HG03520 (cell line): Measurements from ENCODE around the gene PDXDC1.
"Not testable (repeated sequence)": the region's sequence is repeated elsewhere in the genome, so short reads cannot be mapped to it uniquely, and the experiment has no call there.

Source experiments
- ATAC-seq: cut with Tn5 transposase; IDR thresholded peaks from one replicate; pipeline ENCODE4 v1.9.1; 2021; ENCODE audit warnings: mild to moderate bottlenecking, moderate library complexity; ENCODE audit not compliant: unreplicated experiment

Gene PDXDC1

DNA sequence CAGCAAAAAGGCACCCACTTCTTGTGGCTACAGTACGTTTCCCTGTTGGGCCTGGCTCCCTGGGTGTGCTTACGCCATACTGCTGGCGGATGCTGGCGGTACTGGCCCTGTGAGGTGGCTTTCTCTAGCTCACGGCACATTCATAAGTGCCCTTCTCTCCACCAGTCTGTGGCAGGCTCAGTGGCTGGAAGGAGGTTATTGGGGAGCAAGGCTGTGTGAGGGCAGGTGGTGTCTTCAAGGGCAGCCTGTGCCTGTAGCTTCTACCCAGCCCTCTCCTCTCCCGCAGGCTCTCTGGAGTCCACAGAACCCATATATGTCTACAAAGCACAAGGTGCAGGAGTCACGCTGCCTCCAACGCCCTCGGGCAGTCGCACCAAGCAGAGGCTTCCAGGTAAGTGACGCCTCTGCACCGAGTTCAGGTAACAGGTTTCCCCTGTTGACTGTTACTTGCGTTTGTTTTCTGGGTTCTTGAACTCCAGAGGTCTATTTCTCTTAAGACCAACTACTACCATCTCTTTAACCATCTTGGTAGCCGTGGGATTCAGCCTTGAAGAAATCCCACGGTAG, 60.4 kb downstream of the PDXDC1 start:
- no peak for ATAC-seq

DNA sequence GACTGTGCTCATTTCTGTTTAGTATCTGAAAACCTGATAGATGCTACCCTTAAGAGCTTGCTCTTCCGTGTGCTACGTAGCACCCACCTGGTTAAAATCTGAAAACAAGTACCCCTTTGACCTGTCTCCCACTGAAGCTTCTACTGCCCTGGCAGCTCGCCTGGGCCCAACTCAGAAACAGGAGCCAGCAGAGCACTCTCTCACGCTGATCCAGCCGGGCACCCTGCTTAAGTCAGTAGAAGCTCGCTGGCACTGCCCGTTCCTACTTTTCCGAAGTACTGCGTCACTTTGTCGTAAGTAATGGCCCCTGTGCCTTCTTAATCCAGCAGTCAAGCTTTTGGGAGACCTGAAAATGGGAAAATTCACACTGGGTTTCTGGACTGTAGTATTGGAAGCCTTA, 62.2 kb downstream of the PDXDC1 start:
- ATAC-seq, result no peak

DNA sequence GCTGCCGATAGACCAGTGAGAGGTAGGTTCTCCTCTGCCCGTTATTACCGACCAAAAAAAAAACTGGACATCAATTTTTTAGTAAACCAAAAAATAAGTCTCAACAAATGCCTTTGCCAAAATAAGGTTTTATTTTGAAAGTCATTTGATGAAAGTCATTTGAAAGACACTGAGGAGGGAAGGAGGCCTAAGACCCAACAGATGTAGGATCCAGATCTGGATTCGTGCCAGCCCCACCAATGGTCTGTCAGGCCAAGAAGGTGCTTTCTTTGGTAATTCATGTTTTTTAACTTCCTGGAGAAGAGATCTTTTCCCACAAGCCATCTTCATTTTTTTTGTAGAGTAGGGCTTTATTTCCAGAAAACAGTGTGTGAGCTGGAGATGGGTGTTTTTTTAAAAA, 62.9 kb downstream of the PDXDC1 start:
- no peak for ATAC-seq

DNA sequence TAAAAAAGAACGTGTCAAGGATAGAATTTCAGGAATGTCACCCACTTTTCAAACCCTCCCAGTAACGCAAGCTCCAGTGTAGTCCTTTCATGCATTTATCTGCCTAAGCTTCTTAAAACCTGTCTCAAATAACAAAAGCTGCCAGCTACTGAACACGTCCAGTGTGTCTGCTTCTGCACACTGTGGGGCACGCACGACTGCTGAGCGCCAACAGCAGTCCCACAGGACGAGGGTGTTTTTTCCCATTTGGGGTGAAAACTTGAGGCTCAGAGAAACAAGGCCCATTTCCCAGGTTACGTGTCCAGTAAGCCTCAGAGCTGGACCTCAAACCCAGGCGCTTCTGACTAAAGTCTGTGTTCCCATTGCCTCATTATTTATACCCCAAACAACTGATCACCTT, 63.9 kb downstream of the PDXDC1 start:
- no peak for ATAC-seq

DNA sequence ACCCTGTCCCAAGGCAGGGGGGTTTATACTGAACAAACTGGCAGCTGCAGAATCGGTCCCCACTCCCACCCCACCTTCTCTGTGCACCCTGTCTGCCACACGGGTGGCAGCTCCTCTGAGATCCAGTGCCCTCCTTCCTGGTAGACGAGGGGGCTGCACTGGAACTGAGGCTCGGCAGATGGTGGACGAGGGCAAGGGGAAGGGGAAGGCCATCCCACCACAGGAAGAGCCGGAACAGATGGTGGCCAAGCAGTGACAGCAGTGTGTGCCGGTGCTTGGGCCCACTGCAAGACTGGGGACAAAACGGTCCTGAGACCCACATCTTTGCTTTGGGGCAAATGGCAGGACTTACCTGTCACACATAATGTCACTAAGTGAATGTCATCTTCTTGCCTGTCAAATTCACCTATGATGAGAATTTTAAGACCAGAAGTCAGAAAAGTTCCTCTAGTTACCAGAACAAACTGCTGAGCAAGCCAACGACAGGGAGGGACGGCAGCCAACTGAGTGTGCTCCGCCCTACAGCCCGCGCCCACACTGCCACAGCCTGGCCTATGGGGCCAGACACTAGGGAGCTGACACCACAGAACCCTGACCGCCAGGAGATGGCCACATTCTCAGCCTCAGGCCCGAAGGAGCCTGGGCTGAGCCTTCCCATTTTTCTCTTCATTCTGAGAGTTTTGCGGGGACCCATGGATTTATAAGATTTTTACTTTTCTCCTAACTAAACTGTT, 66.6 kb downstream of the PDXDC1 start:
- no peak for ATAC-seq

DNA sequence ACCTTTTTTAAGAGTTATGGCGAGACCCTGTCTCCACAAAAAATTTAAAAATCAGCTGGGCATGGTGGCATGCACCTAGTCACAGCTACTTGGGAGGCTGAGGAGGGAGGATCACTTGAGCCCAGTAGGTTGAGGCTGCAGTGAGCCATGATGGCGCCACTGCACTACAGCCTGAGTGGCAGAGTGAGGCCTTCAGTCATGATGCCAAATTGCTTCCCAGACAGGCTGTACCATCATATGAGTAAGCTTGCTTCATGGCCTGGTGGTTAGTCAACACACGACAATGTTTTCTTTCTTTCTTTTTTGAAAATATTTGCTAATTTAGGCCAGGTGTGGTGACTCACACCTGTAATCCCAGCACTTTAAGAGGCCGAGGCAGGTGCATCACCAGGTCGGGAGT, 68.5 kb downstream of the PDXDC1 start:
- no peak for ATAC-seq

DNA sequence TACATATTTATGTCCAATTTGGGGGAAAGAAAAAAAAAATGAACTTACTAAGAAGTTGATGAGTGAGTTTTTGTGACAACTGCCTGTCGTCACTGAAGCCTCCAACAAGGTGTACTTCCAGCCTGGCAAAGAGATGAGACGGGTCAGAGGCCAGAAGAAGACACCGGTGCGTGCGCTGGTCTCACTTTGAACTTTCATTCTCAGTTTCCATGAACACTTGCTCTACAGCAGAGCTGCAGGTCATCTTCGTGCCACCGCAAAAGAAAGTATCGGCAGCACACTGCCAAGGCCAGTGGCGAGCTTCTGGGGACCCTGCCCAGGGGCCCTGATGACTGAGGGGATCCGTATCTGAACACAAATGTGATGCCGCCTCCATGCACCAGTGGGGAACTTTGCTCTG, 69.5 kb downstream of the PDXDC1 start:
- ATAC-seq, result no peak

DNA sequence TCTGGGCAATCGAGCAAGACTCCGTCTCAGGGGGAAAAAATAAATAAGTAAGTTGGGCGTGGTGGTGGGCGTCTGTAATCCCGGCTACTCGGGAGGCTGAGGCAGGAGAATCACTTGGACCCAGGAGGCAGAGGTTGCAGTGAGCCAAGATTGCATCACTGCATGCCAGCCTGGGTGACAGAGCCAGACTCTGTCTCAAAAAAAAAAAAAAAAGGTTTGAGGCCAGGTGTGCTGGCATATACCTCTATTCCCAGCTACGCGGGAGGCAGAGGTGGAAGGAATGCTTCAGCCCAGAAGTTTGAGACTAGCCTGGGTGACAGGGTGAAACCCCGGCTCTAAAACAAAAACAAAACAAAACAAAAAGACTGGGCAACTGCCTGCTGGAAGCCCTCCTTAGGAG, 70.4 kb downstream of the PDXDC1 start:
- not testable (repeated sequence) for ATAC-seq

DNA sequence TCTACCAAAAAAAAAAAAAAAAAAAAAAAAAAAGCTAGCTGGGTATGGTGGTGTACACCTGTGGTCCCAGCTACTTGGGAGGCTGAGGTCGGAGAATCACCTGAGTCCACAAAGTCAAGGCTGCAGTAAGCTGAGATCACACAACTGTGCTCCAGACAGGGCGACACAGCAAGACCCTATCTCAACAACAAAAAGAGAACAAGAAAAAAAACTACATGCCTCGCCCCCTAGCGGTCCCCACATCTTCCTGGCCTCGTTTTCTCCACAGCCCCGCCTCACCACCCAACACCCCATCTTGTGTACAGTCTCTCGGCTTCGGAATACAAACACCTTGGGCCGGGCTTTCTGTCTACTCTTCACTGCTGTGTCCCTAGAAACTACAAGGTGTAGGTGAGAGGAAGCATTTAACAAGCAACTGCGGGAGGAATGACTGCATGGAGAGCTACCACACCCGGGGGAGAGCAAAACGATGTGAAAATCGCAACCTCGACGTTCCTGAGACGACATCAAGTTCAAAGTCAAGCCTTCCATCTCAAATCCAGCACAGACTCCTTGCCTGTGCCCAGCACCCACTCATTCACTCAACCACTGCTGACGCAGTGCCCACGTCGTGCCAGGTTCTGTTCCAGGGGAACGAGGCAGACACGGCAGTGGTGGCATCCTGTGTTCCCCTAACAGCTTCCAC, 72.0 kb downstream of the PDXDC1 start:
- no peak for ATAC-seq

DNA sequence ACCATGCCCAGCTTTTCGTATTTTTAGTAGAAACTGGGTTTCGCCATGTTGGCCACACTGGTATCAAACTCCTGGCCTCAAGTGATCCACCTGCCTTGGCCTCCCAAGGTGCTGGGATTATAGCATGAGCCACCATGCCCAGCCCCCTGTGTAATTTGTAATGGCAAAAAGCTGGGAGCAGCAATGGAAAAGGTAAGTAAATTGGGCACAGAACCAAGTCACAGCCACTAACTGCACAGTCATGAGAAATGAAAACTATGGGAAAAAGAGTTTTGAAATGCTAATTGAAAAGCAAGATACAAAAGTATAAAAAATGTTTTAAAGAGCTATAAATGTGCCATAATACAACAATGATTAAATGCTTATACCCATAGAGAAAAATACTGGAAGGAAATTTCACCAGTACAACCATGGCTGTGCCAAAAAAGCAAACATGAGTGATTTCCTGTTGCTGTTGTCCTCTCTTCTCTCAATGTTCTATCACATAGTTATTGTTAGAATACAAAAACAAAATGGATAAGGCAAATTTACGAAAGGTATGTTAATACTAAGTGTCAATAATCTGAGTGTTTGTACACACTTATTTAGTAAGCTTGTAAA, 74.9 kb downstream of the PDXDC1 start:
- ATAC-seq, result no peak

DNA sequence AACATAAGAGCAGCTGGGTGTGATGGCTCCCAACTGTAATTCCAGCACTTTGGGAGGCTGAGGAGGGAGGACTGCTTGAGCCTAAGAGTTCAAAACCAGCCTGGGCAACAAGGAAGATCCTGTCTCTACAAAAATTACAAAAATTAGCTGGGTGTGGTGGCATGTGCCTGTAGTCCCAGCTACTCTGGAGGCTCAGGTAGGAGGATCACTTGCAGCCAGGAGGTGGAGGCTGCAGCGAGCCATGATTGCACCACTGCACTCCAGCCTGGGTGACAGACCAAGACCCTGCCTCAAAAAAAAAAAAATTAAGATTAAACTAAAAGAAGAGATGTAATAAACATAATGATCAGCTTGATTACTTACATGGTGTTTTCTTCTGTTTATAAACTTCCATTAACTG, 75.6 kb downstream of the PDXDC1 start:
- ATAC-seq, result not testable (repeated sequence)

DNA sequence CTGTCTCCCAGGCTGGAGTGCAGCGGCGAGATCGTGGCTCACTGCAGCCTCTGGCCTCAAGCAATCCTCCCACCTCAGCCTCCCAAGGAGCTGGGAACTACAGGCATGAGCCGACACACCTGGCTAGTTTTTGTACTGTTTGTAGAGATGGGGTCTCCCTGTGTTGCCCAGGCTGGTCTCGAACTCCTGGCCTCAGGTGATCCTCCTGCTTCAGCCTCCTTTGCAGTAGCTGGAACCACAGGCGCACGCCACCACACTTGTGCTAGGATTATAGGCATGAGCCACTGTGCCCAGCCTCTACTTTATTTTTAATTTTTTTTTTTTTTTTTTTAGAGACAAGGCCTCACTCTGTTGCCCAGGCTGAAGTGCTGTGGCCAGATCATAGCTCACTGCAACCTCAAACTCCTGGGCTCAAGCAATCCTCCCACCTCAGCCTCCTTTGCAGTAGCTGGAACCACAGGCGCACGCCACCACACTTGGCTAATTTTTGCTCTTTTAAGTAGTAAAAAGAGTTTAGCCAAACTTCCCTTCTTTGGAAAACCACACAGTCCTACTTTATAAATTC, 76.6 kb downstream of the PDXDC1 start:
- no peak for ATAC-seq

DNA sequence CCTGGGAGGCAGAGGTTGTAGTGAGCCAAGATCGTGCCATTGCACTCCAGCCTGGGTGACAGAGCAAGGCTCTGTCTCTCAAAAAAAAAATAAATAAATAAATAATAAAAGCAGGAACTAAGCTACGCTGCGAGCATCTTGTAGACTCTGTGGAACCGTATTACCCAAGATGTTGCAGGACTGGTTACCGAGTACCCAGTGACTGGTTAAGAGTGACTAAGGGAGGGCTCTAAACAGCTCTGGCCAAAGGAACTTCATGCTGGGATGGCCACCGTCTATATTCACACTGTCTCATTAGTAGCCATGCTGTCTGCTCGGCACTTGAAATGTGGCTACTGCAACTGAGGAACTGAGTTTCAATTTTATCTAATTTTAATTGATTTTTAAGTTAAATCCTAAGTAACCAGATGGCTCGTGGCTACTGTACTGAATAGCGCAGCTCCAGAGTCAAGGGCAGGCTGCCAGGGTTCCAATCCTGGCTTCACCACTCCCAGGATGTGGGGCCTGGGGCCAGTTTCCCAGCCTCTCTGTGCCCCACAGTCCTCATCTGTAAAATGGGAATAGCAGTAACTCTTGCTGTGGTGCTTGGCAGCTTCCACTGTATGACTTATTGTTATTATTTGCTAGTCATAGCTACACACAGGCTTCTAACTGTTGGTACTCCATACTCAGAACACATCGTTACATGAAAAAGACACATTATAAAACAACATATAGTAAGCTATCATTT, 78.1 kb downstream of the PDXDC1 start:
- no peak for ATAC-seq

DNA sequence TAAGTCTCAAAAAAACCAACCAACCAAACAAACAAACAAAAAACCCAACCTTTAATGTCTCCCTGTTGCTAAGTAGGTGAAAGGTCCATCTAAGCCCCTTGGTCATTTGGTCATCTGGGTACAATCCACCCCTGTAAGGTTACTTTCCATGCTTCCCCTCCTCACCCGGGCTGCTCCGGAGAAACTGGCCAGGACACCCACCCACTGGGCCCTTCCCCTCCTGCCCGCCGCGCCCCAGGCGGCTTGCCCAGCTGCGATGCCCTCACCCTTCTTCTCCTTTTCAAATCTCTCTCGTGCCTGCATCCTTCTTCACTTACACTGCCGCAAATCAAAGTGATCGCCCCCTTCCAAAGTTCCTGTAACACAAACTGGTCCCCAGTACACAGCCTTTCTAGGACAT, 79.1 kb downstream of the PDXDC1 start:
- no peak for ATAC-seq

DNA sequence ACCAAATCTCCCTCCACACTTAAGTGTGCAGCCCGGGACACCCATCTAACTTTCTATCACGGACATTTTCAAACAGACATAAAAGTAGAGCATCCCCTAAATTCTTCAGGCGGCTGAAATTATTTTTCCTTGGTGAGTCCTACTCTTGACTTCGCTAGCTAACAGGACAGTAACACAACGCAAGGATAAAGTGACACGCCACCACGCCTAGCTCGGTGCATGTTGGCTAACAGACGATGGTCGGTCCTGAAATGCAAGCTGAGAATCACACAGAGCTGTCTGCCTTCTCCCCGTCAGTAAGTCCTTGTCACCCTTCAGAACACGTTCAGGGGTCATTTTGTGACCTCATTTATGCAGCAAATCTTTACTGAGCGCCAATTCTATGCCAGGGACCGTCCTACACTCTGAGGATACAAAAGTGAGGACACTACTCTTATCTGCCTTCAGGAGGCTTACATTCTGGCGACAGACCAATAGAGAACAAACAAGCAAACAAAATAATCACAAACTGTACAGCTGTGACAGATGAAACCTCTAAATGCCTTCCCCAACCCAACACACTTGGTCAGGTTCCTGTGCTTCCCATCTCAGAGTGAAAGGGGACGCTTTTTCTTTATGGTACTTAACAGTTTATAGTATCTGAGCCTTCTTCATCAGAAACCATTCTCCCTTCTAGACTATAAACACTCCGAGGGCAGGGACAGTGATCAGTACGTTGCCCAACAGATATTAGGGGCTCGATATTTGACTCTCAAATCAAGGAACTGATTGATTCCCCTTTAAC, 79.7 kb downstream of the PDXDC1 start:
- no peak for ATAC-seq

DNA sequence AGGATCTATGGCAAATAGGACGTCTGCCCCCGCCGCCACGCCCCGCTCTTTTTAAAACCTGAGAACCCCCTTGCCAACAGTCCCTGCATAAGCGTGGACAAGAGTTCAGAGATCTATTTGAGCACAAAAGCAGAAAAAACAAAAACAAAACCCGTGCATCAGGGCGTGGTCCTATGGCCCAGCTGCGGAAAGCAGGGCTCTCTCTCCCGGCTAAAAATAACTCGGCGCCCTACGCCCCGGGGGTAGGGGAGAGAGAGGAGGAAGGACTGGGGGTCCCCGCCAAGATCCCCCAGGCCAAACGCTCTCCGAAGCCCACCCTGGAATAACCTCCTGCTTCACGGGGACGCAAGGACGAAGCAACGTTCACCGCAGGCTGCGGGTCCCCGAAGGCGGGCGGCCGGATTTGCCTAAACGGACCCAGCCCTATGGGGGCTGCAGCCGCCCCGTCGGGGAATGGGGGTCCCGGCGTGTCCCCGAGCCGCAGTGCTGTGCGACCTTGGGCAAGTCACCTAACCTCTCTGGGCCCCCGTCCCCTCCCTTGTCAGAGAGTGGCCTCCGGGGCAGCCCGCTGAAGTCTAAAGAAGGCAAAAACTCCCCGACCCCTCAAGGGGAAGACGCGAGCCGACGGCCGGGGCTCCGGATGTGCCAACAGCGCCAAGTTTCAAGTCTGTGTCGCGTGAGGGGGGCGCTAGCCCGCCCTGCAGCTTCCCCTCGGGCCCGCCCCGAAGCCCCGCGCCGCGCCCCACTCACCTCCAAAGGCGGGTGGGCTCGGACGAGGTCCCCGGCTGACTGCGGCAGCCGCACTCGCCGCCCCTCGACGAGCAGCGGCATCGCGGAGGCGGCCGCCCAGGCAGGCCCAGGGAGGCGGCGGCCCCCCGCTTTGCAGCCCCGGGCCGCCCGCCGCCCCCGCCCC, 80.6 kb downstream of the PDXDC1 start:
- ATAC-seq, result peak; percentile 61

DNA sequence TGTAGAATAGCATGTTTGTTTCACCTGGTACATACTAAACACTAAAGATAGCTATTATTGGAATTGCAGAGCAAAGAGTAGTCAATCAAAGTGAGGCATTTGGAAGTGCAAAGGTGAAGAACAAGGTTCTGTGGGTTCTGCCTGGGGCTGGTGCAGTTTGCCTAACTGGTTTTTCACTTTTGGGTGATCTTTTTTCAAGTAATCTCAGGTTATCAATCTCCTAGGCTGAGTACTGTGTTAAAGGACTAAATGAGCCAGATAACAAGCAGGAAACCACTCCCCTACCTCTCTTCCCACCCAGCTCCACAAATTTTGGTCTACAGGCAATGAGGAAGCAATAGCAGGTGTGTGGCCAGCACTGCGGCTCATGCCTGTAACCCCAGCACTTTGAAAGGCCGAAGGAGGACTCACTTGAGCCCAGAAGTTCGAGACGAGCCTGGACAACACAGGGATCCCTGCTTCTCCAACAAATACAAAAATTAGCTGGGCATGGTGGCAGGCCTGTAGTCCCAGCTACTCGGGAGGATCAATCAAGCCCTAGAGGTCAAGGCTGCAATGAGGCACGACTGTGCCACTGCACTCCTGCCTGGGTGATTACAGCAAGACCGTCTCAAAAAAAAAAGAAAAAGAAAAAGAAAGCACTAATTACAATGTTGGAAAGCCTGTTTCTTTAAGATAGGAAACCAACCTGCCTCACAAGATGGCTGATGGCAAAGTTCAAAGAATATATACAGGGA, 83.0 kb downstream of the PDXDC1 start:
- ATAC-seq, result no peak

DNA sequence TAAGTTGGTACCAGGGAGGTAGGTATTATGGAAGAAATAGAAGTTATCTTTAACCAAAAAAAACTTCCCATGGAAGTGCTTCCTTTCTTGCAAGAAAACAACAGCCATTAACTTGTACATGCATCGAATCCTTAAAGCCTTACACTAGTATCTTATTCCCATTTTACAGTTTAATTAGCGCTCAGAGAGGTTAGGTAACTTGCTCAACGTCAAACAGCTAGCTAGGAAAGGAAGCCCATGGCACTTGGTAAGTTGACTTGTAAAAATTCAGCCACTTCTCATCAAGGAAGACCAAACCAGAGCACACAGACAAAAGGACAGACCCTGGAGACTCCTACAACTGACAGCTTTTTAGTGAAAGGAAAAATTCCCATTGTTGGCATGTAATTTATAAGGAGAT, 84.5 kb downstream of the PDXDC1 start:
- ATAC-seq, result no peak
